Spleen (tissue), 7 donors: ENCODE data around the gene DVL1.

Experiments
- CTCF ChIP-seq, 11 experiments: fragments of 200-600 bp in 7 of 11; fragments of 450-650 bp in 4 of 11; sonication (generic) in 4 of 11; IDR thresholded peaks in 8 of 11; conservative IDR thresholded peaks in 3 of 11; 1 replicate in 7 of 11; 2 replicates in 4 of 11; pipeline versions ENCODE4 v1.4.0 to v1.8.0; 2016 to 2021; ENCODE audit warnings: antibody characterized with exemption in 11 of 11, inconsistent platforms in 4 of 11, mild to moderate bottlenecking in 1 of 11
- POLR2A ChIP-seq, 3 donors: fragments of 450-650 bp; IDR thresholded peaks; one replicate each; pipeline ENCODE4 v1.5.1; 2017; ENCODE audit warnings: antibody characterized with exemption in 3 of 3, mild to moderate bottlenecking in 1 of 3
- donor health status: DM: no; HTN: no; CAD: no; lungs with moderate emphysema.
- donor health status: DM: no; HTN: no; CAD: no.
- donor health status: DM: no; HTN: no; CAD: no.

- TF ChIP-seq POLR2A (IDR thresholded peaks at IDR 0.05), result no peak
- no peak for TF ChIP-seq CTCF (IDR thresholded peaks at IDR 0.05 in 8 of 11, conservative IDR thresholded peaks at IDR 0.05 in 3 of 11)
These were observed 31.8 kb downstream of the DVL1 start for GRCh38 chr1:1317420-1317819.
